Tibial nerve (tissue), 4 donors: ENCODE measurements around the gene CARS2. TPM values are rescaled to one million over a fixed set of nuclear protein-coding genes. Genes with fewer than 3 reads are reported as not detected.
A peak's percentile ranks its signal among the peaks of the same experiment; 100 is the strongest.

Experiments used
- DNase-seq, 2 donors: peaks; one replicate each; pipeline ENCODE4 v3.0.0-alpha.2; 2019; ENCODE audit warnings: low spot score in 2 of 2
- H3K27ac ChIP-seq, 4 donors: fragments of 200-600 bp; sonication (generic) in 3 of 4; one replicate each; pipeline ENCODE4 v1.5.1; 2017 to 2019; ENCODE audit warnings: mild to moderate bottlenecking in 1 of 4
- H3K27me3 ChIP-seq, 2 donors: fragments of 200-600 bp; sonication (generic) in 1 of 2; one replicate each; pipeline versions ENCODE4 v1.5.1 to v1.6.0; 2017 to 2019
- H3K36me3 ChIP-seq, 3 donors: fragments of 200-600 bp; sonication (generic); one replicate each; pipeline ENCODE4 v1.5.1; 2018 to 2019
- H3K4me1 ChIP-seq, 4 donors: fragments of 200-600 bp; sonication (generic) in 3 of 4; one replicate each; pipeline ENCODE4 v1.5.1; 2017 to 2019
- H3K4me3 ChIP-seq, 4 donors: fragments of 200-600 bp; sonication (generic) in 3 of 4; one replicate each; pipeline ENCODE4 v1.5.1; 2017 to 2019; ENCODE audit warnings: mild to moderate bottlenecking in 1 of 4, moderate library complexity in 1 of 4
- H3K9me3 ChIP-seq, 4 donors: fragments of 200-600 bp; sonication (generic) in 3 of 4; one replicate each; pipeline ENCODE4 v1.5.1; 2017 to 2019
- EP300 ChIP-seq, 2 donors: sonication (generic); formaldehyde crosslinking; IDR thresholded peaks; one replicate each; pipeline ENCODE4 v1.6.1; 2017; ENCODE audit warnings: antibody characterized with exemption in 2 of 2, mild to moderate bottlenecking in 1 of 2
- POLR2A ChIP-seq, 2 donors: fragments of 450-650 bp; IDR thresholded peaks; one replicate each; pipeline ENCODE4 v1.6.1; 2017; ENCODE audit warnings: antibody characterized with exemption in 2 of 2, mild to moderate bottlenecking in 2 of 2, moderate library complexity in 2 of 2
- WGBS, 2 donors: methylation state at CpG; one replicate each; pipeline ENCODE4 v1.1.5; 2018; 5-methylcytosine and 5-hydroxymethylcytosine counted together
- total RNA-seq, 4 donors: library from RNA; depleted of rRNA; stranded (reverse); fragments of >200 nt; gene quantifications; one replicate each; pipeline ENCODE4 v1.1.0, GENCODE V29; 2016
- TF ChIP-seq, protein P1 (sequence below), 5 experiments: fragments of 200-600 bp in 3 of 5; fragments of 450-650 bp in 2 of 5; sonication (generic) in 3 of 5; IDR thresholded peaks; one replicate each; pipeline ENCODE4 v1.5.1; 2016 to 2019; ENCODE audit warnings: antibody characterized with exemption in 5 of 5, mild to moderate bottlenecking in 3 of 5, moderate library complexity in 2 of 5

Gene CARS2
- total RNA-seq, 4 donors from 2014 or later, result 33.7 to 68.4 (median 64.3) TPM

DNA sequence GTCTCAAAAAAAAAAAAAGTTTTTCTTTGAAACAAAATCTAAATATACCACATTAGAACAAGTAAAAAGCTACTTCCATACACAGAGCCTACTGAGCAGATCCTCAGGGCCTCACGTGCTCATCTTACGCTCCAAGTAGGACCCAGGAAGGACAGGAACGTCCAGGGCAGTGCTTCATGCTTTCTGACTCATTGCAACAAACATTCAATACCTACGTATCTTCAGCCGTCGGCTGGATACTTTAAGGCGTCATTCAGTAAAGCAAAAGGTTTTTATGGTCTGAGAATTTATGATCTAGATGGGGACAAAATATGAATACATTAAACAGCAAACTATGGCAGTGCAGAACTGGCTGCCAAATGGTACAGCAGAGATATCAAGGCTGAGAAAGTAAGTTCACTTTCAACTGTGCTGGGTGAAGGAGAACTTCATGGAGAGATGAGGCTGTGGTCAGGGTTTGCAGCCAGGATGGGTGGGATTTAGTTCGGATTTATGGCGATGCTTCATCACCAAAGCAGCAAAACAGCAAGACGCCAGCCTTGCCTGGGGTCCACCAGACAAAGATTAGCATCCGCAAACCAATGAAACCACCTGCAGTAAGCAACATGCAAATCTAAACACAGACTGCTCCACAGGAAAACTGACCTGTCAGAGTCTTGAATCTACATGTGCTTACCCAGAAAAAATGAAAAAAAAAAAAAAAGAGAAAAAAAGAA, 20.5 kb downstream of the CARS2 start:
- H3K36me3 ChIP-seq, result peaks cover 0 to 87% (median 2%) of the 10 kb centered on the region in 3 donors
- WGBS, 2 donors, result 87% methylated on average over 11 of the region's 11 CpGs
- H3K27ac ChIP-seq, result peak overlapping the region in 1 of 4 donors; percentile 68
- DNase-seq, result no peak
- no peaks in the 10 kb centered on the region for H3K27me3 ChIP-seq
- H3K4me1 ChIP-seq, result peaks cover 0 to 20% (median 12%) of the 10 kb centered on the region in 4 donors
- TF ChIP-seq EP300 (IDR thresholded peaks at IDR 0.05), result no peak
- TF ChIP-seq, protein P1, sequence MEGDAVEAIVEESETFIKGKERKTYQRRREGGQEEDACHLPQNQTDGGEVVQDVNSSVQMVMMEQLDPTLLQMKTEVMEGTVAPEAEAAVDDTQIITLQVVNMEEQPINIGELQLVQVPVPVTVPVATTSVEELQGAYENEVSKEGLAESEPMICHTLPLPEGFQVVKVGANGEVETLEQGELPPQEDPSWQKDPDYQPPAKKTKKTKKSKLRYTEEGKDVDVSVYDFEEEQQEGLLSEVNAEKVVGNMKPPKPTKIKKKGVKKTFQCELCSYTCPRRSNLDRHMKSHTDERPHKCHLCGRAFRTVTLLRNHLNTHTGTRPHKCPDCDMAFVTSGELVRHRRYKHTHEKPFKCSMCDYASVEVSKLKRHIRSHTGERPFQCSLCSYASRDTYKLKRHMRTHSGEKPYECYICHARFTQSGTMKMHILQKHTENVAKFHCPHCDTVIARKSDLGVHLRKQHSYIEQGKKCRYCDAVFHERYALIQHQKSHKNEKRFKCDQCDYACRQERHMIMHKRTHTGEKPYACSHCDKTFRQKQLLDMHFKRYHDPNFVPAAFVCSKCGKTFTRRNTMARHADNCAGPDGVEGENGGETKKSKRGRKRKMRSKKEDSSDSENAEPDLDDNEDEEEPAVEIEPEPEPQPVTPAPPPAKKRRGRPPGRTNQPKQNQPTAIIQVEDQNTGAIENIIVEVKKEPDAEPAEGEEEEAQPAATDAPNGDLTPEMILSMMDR (IDR thresholded peaks at IDR 0.05), result no peak
- TF ChIP-seq POLR2A (IDR thresholded peaks at IDR 0.05), result no peak
- H3K9me3 ChIP-seq, result no peaks in the 10 kb centered on the region
- H3K4me3 ChIP-seq, result no peak overlapping the region

DNA sequence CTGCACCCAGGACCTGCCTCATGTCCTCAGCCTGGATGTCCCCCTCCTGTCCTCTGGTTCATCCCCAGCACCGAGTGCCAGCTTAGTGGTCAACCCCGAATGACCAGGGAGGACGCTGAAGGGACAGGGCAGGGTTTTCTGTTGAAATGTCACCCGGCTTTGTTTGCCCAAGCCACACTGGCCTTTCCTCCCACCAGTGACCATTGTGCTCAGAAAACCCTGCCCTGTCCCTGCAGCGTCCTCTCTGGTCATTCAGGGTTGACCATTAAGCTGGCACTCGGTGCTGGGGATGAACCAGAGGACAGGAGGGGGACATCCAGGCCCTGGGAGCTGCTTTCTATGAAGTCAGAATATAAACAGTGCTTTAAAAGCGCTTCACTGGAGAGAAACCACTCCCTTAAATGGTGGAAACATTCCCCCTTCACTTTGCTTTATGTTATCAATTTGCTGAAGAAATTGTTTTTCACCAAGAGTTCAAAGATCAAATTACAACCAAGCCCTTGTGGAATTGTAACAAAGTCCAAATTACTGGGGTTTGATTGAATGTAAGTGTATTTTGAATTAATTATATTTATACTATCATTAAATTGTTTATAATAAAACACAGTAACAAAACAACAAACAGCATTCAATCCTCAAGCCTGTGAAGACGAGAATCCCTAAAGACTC, 21.4 kb downstream of the CARS2 start:
- 50 to 67% methylated on average over 8 of the region's 8 CpGs for WGBS, 2 donors
- Histone ChIP-seq H3K4me1 (peaks cover 0 to 20% (median 12%) of the 10 kb centered on the region in 4 donors), H3K9me3 (no peaks in the 10 kb centered on the region), H3K27ac (peak overlapping the region; percentile 15 to 71 (median 22)), H3K36me3 (peaks cover 0 to 88% (median 0%) of the 10 kb centered on the region in 3 donors), H3K27me3 (no peaks in the 10 kb centered on the region), H3K4me3 (no peak overlapping the region)
- TF ChIP-seq POLR2A (IDR thresholded peaks at IDR 0.05), result no peak
- TF ChIP-seq, protein P1 (IDR thresholded peaks at IDR 0.05), result peak in 1 of 5 experiments; percentile 27
- DNase-seq, result no peak

DNA sequence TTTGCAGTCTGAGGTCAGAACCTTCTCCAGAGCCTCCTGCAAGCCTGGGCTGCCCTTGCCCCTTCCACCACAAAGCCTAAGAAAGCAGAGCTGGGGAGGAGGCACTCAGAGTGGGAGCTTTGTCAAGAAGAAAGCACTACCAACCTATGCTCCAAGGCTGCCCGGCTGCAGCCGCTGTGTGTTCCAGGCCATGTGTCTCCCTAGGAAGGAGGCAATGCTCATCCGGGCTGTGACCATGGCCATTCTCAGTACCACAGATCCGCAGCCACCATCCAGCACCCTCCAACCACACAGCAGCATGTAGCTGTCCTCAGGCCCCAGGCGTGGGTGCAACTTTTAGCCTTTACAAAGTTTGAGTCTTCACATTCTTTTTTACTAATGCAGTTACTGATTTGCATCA, 22.0 kb downstream of the CARS2 start:
- TF ChIP-seq POLR2A (IDR thresholded peaks at IDR 0.05) (no peak), EP300 (IDR thresholded peaks at IDR 0.05) (no peak)
- TF ChIP-seq, protein P1 (IDR thresholded peaks at IDR 0.05), result no peak
- peak overlapping the region in 3 of 4 donors; percentile 17 to 71 (median 27) for H3K27ac ChIP-seq
- H3K4me1 ChIP-seq, result peaks cover 0 to 20% (median 12%) of the 10 kb centered on the region in 4 donors
- H3K9me3 ChIP-seq, result no peaks in the 10 kb centered on the region
- 76 to 89% methylated on average over 5 of the region's 5 CpGs for WGBS, 2 donors
- peaks cover 0 to 86% (median 0%) of the 10 kb centered on the region in 3 donors for H3K36me3 ChIP-seq
- no peaks in the 10 kb centered on the region for H3K27me3 ChIP-seq
- DNase-seq, result no peak
- H3K4me3 ChIP-seq, result peak overlapping the region in 1 of 4 donors; percentile 2

DNA sequence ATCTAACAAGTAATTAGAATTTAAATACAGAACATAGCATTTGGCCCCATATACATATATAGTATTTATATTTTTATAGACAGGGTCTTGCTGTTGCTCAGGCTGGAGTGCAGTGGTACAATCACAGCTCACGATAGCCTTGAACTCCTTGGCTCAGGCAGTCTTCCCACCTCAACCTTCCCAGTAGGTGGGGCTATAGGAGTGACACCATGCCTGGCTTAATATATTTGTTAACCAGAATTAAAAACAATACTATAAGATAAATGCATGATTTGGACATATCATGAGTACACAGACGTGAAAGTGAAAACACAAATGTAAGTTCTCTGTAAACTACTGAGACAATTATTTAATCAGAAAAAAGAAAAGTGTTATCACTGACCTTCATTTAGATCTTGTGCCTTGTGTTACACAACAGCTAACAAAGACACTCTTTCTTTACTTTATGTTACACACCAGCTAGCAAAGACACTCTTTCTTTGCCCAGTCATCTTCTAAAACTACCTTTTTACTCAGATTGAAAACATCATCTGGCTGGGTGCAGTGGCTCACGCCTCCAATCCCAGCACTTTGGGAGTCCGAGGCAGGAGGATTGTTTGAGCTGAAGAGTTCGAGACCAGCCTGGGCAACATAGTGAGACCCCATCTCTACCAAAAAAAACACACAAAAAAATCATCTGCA, 22.6 kb downstream of the CARS2 start:
- Histone ChIP-seq H3K4me3 (no peak overlapping the region), H3K9me3 (no peaks in the 10 kb centered on the region), H3K36me3 (peaks cover 0 to 88% (median 0%) of the 10 kb centered on the region in 3 donors), H3K27me3 (no peaks in the 10 kb centered on the region), H3K27ac (peak overlapping the region in 3 of 4 donors; percentile 17 to 71 (median 27)), H3K4me1 (peaks cover 0 to 20% (median 12%) of the 10 kb centered on the region in 4 donors)
- no peak for TF ChIP-seq POLR2A (IDR thresholded peaks at IDR 0.05)
- no peak for TF ChIP-seq EP300 (IDR thresholded peaks at IDR 0.05)
- TF ChIP-seq, protein P1 (IDR thresholded peaks at IDR 0.05), result peak in 2 of 5 experiments; percentile 27 to 50
- 61 to 69% methylated on average over 5 of the region's 5 CpGs for WGBS, 2 donors
- DNase-seq, result no peak
